ENCODE data around the gene SERPINB10.
"Not testable (repeated sequence)": the region's sequence is repeated elsewhere in the genome, so short reads cannot be mapped to it uniquely, and the experiment has no call there.

SERPINB10 gene

DNA sequence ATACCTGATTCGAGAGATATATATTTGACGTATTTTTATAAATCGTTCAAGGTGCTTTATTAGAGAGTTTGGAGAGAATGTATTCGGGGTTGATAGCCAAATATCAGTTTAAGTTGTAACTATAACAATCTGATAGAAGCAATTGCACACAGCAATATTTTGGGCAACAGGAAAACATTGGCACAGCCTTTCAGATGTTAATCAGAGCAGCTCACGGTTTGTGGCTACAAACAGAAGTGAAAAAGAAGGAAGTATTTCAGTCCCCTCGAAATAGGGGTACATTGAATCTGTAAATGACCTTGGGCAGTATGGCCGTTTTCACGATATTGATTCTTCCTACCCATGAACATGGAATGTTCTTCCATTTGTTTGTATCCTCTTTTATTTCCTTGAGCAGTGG, 20.6 kb downstream of the SERPINB10 start:
- Histone ChIP-seq H3K9ac (ENCODE audit: low read depth, low read length) (no peak overlapping the region), H3K36me3 (ENCODE audit: insufficient read depth, low read length) (no peaks in the 10 kb centered on the region), H3K4me2 (ENCODE audit: low read length) (no peak overlapping the region), H3K4me1 (ENCODE audit: control insufficient read depth, insufficient read depth, low read length) (no peaks in the 10 kb centered on the region), H3K27me3 (ENCODE audit: control insufficient read depth, insufficient read depth, low read length) (peaks cover 40% of the 10 kb centered on the region), H3K4me3 (ENCODE audit: low read length) (no peak overlapping the region), H3K9me3 (replicated peaks; ENCODE audit: low read length) (no peaks in the 10 kb centered on the region)

DNA sequence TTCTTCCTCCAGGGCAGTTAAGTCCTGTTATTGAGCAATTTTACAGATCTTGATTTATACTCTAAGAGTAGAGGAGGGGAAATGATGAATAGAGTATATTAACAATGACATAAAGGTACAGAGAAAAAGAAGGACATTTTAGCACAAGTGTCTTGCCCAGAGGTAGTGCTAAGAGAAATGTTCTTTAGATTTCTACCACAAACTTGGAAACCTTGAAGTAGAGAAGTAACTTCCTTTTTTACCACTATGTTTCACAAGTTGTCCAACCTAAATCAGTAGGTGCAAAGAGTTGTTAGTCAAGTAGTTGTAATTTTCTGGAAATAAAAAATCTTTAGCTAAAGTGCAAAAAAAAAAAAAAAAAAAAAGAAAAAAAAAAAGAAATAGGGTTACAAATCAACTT, 21.6 kb downstream of the SERPINB10 start:
- H3K27me3 ChIP-seq (ENCODE audit: control insufficient read depth, insufficient read depth, low read length), result peaks cover 36% of the 10 kb centered on the region
- H3K4me2 ChIP-seq (ENCODE audit: low read length); H3K9me3 ChIP-seq (replicated peaks; ENCODE audit: low read length); H3K4me1 ChIP-seq (ENCODE audit: control insufficient read depth, insufficient read depth, low read length); H3K9ac ChIP-seq (ENCODE audit: low read depth, low read length); H3K4me3 ChIP-seq (ENCODE audit: low read length); H3K36me3 ChIP-seq (ENCODE audit: insufficient read depth, low read length): not testable (repeated sequence)

DNA sequence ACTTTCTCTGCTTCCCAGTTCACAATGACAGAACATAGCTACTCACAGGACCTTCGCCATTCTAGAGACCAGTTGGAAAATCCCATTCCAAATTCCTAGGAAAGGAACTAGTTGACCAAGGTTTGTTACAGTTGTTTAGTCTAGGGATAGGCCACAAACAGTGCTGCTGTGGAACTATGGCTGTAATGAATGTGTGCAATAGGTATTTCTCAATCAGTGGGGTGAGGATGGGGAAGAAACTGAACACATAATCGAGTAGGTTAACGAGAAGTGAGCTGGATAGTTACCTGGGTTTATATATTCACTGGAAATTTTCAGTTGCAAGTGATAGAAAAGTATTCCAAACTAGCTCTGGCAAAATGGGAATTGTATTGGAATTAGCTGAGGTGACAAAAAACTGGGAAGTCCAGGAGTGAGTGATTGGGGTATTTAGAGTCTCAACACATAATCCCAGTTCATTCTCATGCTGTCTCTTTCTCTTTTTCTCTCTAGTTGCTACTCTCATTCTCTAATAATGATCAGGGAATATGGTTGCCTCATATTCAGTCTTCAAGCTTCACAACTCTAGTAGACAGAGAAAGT, 23.1 kb downstream of the SERPINB10 start:
- H3K4me3 ChIP-seq (ENCODE audit: low read length), result no peak overlapping the region
- peaks cover 1% of the 10 kb centered on the region for H3K4me1 ChIP-seq (ENCODE audit: control insufficient read depth, insufficient read depth, low read length)
- no peak overlapping the region for H3K9ac ChIP-seq (ENCODE audit: low read depth, low read length)
- H3K36me3 ChIP-seq (ENCODE audit: insufficient read depth, low read length), result no peaks in the 10 kb centered on the region
- H3K4me2 ChIP-seq (ENCODE audit: low read length), result no peak overlapping the region
- H3K27me3 ChIP-seq (ENCODE audit: control insufficient read depth, insufficient read depth, low read length), result peaks cover 33% of the 10 kb centered on the region
- no peaks in the 10 kb centered on the region for H3K9me3 ChIP-seq (replicated peaks; ENCODE audit: low read length)

DNA sequence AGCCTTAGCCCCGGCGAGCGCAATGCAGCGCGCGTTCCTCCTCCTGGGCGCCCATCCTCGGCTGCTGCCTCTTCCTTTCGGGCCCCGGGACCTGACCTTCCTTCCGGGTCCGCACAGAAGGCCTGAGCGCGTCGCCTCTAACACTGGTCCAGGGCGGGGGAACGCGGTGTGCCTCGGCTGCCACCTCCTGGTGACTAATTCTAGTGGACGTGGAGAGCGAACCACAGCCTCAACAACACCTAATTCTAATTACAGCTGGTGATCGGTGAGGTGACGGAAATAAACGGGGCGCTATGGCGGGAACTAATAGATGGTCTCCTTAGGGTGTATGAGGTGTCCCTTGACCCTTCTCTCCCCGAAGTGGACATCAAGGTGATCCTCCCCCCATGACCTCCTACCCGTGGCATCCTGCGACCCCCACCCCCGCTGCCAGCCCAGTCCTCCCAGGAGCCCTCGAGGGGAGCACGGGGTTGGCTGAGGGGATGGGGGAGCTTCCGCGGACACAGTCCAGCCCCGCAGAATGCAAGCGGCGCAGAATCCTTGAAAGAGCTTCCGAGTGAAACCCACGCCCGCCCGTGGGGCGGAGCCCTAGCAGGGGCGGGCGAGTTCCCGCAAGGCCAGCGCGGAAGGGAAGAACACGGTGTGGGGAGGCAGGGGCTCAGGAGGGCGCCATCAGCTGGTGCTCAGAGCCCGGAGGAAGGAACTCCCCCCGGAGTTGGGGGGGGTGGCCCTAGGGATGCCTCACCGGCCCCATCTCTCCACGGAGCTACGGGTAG, 28.6 kb downstream of the SERPINB10 start:
- Histone ChIP-seq H3K4me1 (ENCODE audit: control insufficient read depth, insufficient read depth, low read length) (peaks cover 10% of the 10 kb centered on the region), H3K9me3 (replicated peaks; ENCODE audit: low read length) (no peaks in the 10 kb centered on the region), H3K36me3 (ENCODE audit: insufficient read depth, low read length) (no peaks in the 10 kb centered on the region), H3K4me2 (ENCODE audit: low read length) (peak overlapping the region; percentile 95), H3K27me3 (ENCODE audit: control insufficient read depth, insufficient read depth, low read length) (peaks cover 42% of the 10 kb centered on the region), H3K4me3 (ENCODE audit: low read length) (peak overlapping the region; percentile 75), H3K9ac (ENCODE audit: low read depth, low read length) (peak overlapping the region; percentile 49)

DNA sequence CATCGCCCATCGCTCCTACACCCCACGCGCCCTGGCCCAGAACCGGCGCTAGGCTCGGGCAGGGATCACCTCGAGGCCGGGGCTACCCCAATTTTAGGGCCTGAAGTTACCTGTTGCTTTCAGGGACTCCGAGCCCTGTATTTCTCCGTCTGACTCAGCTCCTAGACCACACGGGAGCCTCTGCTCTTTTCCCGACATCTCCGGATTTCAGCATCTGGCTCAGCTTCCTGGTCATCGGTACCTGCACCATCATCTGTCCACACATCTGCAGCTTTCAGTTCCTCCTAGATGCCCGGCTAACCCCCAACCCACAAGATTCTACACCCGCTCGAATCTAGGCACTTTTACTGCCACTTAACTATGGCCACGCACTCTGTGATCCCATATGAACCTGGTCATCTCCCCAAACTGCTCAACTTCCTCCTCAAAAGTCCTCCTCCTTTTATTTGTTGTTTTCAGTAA, 29.2 kb downstream of the SERPINB10 start:
- Histone ChIP-seq H3K9ac (ENCODE audit: low read depth, low read length) (peak overlapping the region; percentile 49), H3K4me1 (ENCODE audit: control insufficient read depth, insufficient read depth, low read length) (peaks cover 10% of the 10 kb centered on the region)

DNA sequence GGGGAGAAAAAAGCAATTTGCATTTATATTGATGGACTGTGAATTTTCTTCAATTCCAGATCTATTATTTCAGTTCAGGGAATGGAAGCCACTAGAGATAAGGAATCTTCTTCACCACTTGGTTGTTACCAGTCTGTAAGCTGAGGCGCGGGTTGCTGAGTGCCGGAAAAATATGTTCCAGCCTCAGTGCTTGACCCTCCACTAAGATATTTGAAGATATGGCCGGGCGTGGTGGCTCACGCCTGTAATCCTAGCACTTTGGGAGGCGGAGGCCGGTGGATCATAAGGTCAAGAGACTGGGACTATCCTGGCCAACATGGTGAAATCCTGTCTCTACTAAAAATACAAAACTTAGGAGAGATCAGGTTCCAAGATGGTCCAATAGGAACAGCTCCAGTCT, 32.2 kb downstream of the SERPINB10 start:
- no peak overlapping the region for H3K4me2 ChIP-seq (ENCODE audit: low read length)
- H3K9ac ChIP-seq (ENCODE audit: low read depth, low read length), result no peak overlapping the region
- peaks cover 10% of the 10 kb centered on the region for H3K4me1 ChIP-seq (ENCODE audit: control insufficient read depth, insufficient read depth, low read length)
- H3K27me3 ChIP-seq (ENCODE audit: control insufficient read depth, insufficient read depth, low read length), result peaks cover 37% of the 10 kb centered on the region
- no peaks in the 10 kb centered on the region for H3K9me3 ChIP-seq (replicated peaks; ENCODE audit: low read length)
- no peak overlapping the region for H3K4me3 ChIP-seq (ENCODE audit: low read length)
- H3K36me3 ChIP-seq (ENCODE audit: insufficient read depth, low read length), result no peaks in the 10 kb centered on the region

More for the DNA sequence above, 29.2 kb downstream of the SERPINB10 start:
- H3K27me3 ChIP-seq (ENCODE audit: control insufficient read depth, insufficient read depth, low read length), result peaks cover 42% of the 10 kb centered on the region
- peak overlapping the region; percentile 95 for H3K4me2 ChIP-seq (ENCODE audit: low read length)
- H3K4me3 ChIP-seq (ENCODE audit: low read length), result peak overlapping the region; percentile 75
- no peaks in the 10 kb centered on the region for H3K36me3 ChIP-seq (ENCODE audit: insufficient read depth, low read length)
- H3K9me3 ChIP-seq (replicated peaks; ENCODE audit: low read length), result no peaks in the 10 kb centered on the region

DNA sequence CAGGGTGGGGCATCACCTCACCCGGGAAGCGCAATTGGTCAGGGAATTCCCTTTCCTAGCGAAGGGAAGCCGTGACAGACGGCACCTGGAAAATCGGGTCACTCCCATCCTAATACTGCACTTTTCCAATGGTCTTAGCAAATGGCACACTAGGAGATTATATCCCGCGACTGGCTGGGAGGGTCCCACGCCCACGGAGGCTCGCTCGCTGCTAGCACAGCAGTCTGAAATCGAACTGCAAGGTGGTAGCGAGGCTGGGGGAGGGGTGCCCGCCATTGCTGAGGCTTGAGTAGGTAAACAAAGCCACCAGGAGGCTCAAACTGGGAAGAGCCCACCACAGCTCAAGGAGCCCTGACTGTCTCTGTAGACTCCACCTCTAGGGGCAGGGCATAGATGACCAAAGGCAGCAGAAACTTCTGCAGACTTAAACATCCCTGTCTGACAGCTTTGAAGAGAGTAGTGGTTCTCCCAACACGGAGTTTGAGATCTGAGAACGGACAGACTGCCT, 32.8 kb downstream of the SERPINB10 start:
- H3K9ac ChIP-seq (ENCODE audit: low read depth, low read length); H3K9me3 ChIP-seq (replicated peaks; ENCODE audit: low read length); H3K4me3 ChIP-seq (ENCODE audit: low read length); H3K4me2 ChIP-seq (ENCODE audit: low read length); H3K36me3 ChIP-seq (ENCODE audit: insufficient read depth, low read length): not testable (repeated sequence)
- peaks cover 37% of the 10 kb centered on the region for H3K27me3 ChIP-seq (ENCODE audit: control insufficient read depth, insufficient read depth, low read length)
- peaks cover 10% of the 10 kb centered on the region for H3K4me1 ChIP-seq (ENCODE audit: control insufficient read depth, insufficient read depth, low read length)

DNA sequence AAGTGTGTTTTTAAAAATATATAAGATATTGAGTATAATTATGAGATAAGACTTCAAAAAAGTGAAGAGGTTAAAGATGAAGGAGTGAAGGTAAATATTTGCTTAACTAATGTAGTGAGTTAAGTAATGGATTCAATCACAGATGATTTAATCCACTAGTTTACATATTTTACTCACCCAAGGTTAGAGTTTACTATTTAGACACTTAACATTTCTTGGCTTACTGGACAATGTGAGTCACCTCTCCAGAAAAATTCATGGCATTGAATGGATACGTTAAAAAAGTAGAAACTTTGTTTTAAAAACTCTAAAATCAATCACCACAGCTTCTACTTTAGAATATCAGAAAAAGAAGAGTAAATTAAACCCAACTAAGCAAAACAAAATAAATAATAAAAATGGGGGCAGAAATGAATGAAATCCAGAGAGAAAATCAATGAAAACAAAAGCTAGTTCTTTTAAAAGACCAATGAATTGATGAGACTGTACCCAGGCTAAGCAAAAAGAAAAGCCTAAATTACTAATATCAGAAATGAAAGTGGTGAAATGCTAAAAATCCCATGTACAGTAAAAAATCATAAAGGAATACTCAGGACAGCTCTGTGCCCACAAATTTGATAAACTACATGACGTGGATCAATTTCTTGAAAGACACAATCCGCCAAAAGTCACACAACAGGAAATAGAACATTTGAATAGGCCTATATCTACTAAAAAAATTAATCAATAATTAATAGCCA, 39.5 kb downstream of the SERPINB10 start:
- peaks cover 6% of the 10 kb centered on the region for H3K4me1 ChIP-seq (ENCODE audit: control insufficient read depth, insufficient read depth, low read length)
- H3K9ac ChIP-seq (ENCODE audit: low read depth, low read length), result no peak overlapping the region
- no peak overlapping the region for H3K4me2 ChIP-seq (ENCODE audit: low read length)
- no peaks in the 10 kb centered on the region for H3K36me3 ChIP-seq (ENCODE audit: insufficient read depth, low read length)
- H3K4me3 ChIP-seq (ENCODE audit: low read length), result no peak overlapping the region
- H3K27me3 ChIP-seq (ENCODE audit: control insufficient read depth, insufficient read depth, low read length), result peaks cover 4% of the 10 kb centered on the region
- no peaks in the 10 kb centered on the region for H3K9me3 ChIP-seq (replicated peaks; ENCODE audit: low read length)

DNA sequence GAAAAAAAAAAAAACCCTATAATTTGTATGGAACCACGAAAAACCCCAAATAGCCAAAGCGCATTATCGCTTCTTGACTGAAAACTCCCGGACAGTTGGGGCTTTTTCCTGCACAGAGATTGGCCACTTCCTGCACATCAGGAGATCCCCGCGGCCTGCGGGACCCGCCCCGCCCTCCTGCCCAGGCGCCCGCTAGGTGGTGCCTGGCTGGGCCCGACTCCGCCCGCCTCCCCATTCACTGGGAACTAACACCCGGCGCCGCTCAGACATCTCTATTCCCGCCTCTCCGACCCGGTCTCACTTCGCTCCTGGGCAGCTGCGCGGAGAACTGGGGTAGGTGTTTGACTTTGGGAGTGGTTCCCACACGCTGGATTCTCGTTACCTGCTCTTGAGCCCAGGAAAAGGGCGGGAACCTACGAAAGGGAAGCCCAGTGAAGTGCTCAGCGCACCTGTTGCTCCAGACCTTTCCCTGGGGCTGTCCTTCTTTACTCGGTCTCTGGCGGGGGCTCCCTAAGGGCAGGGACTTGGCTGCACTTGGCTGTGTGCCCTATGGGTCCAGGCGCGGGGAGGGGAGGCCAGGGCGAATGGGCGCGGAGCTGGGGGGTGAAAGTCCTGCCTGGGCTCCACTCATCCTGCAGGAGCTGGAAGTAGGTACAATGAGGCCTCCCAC, 41.4 kb downstream of the SERPINB10 start, which contains the start of gene HMSD:
Gene HMSD (plus strand): TSS at position 234 of the 670 bp plus-strand sequence. CDS start 4,155 bp downstream, outside the sequence.
- Histone ChIP-seq H3K9me3 (replicated peaks; ENCODE audit: low read length) (no peaks in the 10 kb centered on the region), H3K27me3 (ENCODE audit: control insufficient read depth, insufficient read depth, low read length) (no peaks in the 10 kb centered on the region), H3K4me1 (ENCODE audit: control insufficient read depth, insufficient read depth, low read length) (peaks cover 6% of the 10 kb centered on the region), H3K4me2 (ENCODE audit: low read length) (peak within 1 kb of the TSS; percentile 83), H3K4me3 (ENCODE audit: low read length) (peak within 1 kb of the TSS; percentile 65), H3K36me3 (ENCODE audit: insufficient read depth, low read length) (no peaks in the 10 kb centered on the region), H3K9ac (ENCODE audit: low read depth, low read length) (peak within 1 kb of the TSS; percentile 43)

DNA sequence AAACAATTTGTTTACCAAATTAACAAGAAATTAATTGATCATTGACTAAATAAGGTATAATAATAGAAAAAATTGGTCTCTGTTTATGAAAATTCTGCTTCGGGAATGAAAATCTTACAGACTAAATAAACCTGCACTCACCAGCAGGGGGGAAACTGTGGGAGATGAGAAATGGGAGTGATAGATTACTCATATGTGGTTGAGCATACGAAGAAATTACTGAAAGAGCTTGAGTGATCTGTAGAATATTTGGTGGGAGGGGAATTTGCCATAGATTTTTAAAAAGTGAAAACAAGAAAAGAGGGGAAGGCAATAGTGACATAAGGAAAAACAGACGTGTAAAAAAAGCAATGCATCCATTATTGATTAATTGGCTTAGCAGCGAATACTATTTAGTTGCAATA, 43.5 kb downstream of the SERPINB10 start:
- H3K4me2 ChIP-seq (ENCODE audit: low read length), result no peak overlapping the region
- no peaks in the 10 kb centered on the region for H3K27me3 ChIP-seq (ENCODE audit: control insufficient read depth, insufficient read depth, low read length)
- peaks cover 8% of the 10 kb centered on the region for H3K4me1 ChIP-seq (ENCODE audit: control insufficient read depth, insufficient read depth, low read length)
- H3K9me3 ChIP-seq (replicated peaks; ENCODE audit: low read length), result no peaks in the 10 kb centered on the region
- no peaks in the 10 kb centered on the region for H3K36me3 ChIP-seq (ENCODE audit: insufficient read depth, low read length)
- no peak overlapping the region for H3K4me3 ChIP-seq (ENCODE audit: low read length)
- no peak overlapping the region for H3K9ac ChIP-seq (ENCODE audit: low read depth, low read length)

DNA sequence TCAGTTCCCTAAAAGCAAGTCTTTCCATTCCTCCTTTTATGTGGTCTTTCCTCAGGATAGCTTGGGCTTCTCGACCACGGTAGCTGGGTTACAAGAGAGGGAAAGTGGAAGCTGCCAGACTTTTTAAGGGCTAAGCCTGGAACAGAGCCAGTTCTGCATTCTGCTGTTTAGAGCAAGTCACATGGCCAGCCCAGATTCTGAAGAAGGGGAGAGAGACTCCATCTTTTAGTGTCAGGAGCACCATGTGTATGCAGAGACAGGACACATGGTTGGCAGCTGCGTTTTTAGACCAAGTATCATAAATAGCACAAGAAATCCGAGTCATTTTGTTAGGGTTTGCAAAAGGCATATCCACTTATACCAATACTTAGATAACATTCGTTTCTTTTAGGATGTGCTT, 46.1 kb downstream of the SERPINB10 start:
- H3K9me3 ChIP-seq (replicated peaks; ENCODE audit: low read length), result no peaks in the 10 kb centered on the region
- peaks cover 16% of the 10 kb centered on the region for H3K4me1 ChIP-seq (ENCODE audit: control insufficient read depth, insufficient read depth, low read length)
- no peak overlapping the region for H3K4me3 ChIP-seq (ENCODE audit: low read length)
- H3K4me2 ChIP-seq (ENCODE audit: low read length), result no peak overlapping the region
- H3K9ac ChIP-seq (ENCODE audit: low read depth, low read length), result no peak overlapping the region
- peaks cover 7% of the 10 kb centered on the region for H3K27me3 ChIP-seq (ENCODE audit: control insufficient read depth, insufficient read depth, low read length)
- H3K36me3 ChIP-seq (ENCODE audit: insufficient read depth, low read length), result no peaks in the 10 kb centered on the region
